GM18951 (cell line): ENCODE data around the gene AJUBA.
A peak's percentile ranks its signal among the peaks of the same experiment; 100 is the strongest.
"Not testable (repeated sequence)": the region's sequence is repeated elsewhere in the genome, so short reads cannot be mapped to it uniquely, and the experiment has no call there.

Experiments used
- POLR2A ChIP-seq: IDR thresholded peaks from 4 replicates; pipeline ENCODE4 v1.6.1; 2011; ENCODE audit warnings: mild to moderate bottlenecking; ENCODE audit not compliant: insufficient read length, insufficient read depth; ENCODE audit errors: extremely low read depth
- in situ Hi-C: fragments of 300-500 bp; cut with MboI; formaldehyde crosslinking; loops from one replicate; pipeline ENCODE4 v1.12.0; 2022; ENCODE audit warnings: low sequenced_read_pairs, mixed read lengths, inconsistent platforms; ENCODE audit not compliant: unreplicated experiment

The AJUBA gene

GRCh38 chr14:23015618-23016017 is 33.3 kb upstream of the AJUBA start:
- in situ Hi-C loops = no loop called here

GRCh38 chr14:23013749-23014054 is 31.4 kb upstream of the AJUBA start:
- in situ Hi-C loops = not testable (repeated sequence)

More at GRCh38 chr14:23015618-23016017, 33.3 kb upstream of the AJUBA start:
- TF ChIP-seq POLR2A = no peak

- in situ Hi-C loops = no loop called here
- no peak for TF ChIP-seq POLR2A
Observed at GRCh38 chr14:23013054-23013748, 30.9 kb upstream of the AJUBA start.

- peak; percentile 71 for TF ChIP-seq POLR2A
- in situ Hi-C loops = no loop called here
Observed at GRCh38 chr14:23009939-23010726, 27.8 kb upstream of the AJUBA start, which contains the start of gene C14orf93. Gene C14orf93, minus strand, starts transcription at chr14:23010143. Its CDS starts 11,120 bp downstream, at chr14:22999023.

GRCh38 chr14:23009483-23009938 is 27.2 kb upstream of the AJUBA start:
- in situ Hi-C loops = no loop called here
- no peak for TF ChIP-seq POLR2A

- no peak for TF ChIP-seq POLR2A
- in situ Hi-C loops = no loop called here
Observed at GRCh38 chr14:23008831-23009230, 26.5 kb upstream of the AJUBA start.

- in situ Hi-C loops = no loop called here
- TF ChIP-seq POLR2A = peak; percentile 97
Observed at GRCh38 chr14:23006544-23007419, 24.4 kb upstream of the AJUBA start.

- TF ChIP-seq POLR2A = no peak
- in situ Hi-C loops = no loop called here
Observed at GRCh38 chr14:23006188-23006534, 23.8 kb upstream of the AJUBA start.

GRCh38 chr14:23005451-23006187 is 23.3 kb upstream of the AJUBA start:
- in situ Hi-C loops = no loop called here
- no peak for TF ChIP-seq POLR2A

GRCh38 chr14:23004274-23004673 is 21.9 kb upstream of the AJUBA start:
- in situ Hi-C loops = not testable (repeated sequence)

- in situ Hi-C loops = no loop called here
- no peak for TF ChIP-seq POLR2A
Observed at GRCh38 chr14:23002592-23002991, 20.2 kb upstream of the AJUBA start.

- in situ Hi-C loops = no loop called here
- TF ChIP-seq POLR2A = no peak
Observed at GRCh38 chr14:23000860-23001259, 18.5 kb upstream of the AJUBA start.
